LNCaP clone FGC (cell line): ENCODE results near the gene PWP1.
A peak's percentile ranks its signal among the peaks of the same experiment; 100 is the strongest.

Experiments
- DNase-seq: peaks from one replicate; pipeline ENCODE4 v3.0.0-alpha.2; 2011; ENCODE audit warnings: low read depth
- H3K4me3 ChIP-seq: 2 replicates; pipeline ENCODE4 v1.5.1; 2011; ENCODE audit warnings: mild to moderate bottlenecking, low read depth, low read length, control low read depth
- TF ChIP-seq, protein P1 (sequence below): IDR thresholded peaks from 2 replicates; pipeline ENCODE4 v1.5.1; 2012; ENCODE audit warnings: mild to moderate bottlenecking; ENCODE audit not compliant: control insufficient read depth, insufficient read depth; ENCODE audit errors: extremely low read depth

The PWP1 gene

DNA sequence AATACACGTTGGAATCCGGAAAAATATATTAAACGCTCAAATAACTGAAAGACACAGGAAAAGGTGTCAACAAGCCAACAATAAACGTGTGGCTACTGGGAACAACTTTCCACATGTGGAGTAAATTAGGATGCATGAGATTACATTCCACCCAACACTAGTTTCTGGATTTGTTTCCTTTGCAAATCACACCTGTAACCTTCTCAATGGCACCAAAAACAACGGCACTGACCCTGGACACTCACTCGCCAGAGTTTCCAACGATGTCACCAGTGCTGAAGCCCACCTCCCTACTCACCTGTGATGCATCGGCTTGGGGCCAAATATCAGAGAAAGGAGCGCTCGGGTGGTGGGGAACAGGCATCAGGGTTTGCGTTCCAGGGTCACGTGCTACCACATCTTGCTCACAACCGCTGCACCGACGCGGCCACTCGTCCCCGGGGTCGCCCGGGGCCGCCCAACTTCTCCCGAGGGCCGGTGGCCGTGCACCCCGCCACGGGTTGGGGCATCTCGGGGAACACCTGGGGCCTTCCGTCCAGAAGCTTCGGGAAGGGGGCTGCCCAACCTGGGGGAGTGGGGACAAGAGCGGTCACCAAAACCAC, 74.7 kb downstream of the PWP1 start:
- H3K4me3 ChIP-seq, result peak overlapping the region; percentile 94
- DNase-seq, result no peak
- TF ChIP-seq, protein P1, sequence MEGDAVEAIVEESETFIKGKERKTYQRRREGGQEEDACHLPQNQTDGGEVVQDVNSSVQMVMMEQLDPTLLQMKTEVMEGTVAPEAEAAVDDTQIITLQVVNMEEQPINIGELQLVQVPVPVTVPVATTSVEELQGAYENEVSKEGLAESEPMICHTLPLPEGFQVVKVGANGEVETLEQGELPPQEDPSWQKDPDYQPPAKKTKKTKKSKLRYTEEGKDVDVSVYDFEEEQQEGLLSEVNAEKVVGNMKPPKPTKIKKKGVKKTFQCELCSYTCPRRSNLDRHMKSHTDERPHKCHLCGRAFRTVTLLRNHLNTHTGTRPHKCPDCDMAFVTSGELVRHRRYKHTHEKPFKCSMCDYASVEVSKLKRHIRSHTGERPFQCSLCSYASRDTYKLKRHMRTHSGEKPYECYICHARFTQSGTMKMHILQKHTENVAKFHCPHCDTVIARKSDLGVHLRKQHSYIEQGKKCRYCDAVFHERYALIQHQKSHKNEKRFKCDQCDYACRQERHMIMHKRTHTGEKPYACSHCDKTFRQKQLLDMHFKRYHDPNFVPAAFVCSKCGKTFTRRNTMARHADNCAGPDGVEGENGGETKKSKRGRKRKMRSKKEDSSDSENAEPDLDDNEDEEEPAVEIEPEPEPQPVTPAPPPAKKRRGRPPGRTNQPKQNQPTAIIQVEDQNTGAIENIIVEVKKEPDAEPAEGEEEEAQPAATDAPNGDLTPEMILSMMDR, result no peak

DNA sequence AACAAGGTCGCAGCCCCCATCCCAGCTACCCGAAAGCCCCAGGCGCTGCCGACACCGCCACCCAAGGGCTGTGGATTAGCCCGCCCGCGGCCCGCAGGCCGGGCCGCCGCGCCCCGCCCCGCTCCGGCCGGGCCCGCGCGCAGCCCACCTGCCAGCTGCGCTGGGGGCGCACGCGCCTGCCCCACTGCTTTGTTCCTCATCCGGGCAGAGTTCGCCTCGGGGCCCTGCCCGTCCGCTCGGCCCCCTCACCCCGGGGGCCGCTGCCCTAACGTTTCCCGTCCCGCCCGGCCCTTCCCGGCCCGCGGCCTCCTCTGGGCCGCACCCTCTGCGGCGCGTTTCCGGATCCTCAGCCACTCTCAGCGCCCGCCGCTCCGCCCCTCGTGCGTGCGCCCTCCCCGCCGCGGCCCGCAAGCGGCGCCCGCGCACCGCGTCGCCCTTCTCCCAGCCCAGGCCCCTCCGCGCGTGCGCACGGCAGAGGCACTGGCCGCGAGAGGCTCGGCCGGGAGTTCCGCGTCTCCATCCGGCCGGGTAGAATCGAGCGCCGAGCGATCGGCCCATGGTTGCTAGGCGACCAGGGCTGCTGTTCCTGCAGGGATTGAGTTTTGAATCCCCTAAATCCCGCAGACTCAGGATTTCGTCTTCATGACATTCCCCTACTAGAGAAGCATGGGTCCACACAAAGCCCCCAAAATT, 75.4 kb downstream of the PWP1 start, which contains the start of gene PRDM4:
PRDM4 (minus strand) TSS at position 329 of the 693 bp plus-strand sequence. CDS start 622 bp downstream, outside the sequence.
- peak within 1 kb of the TSS; percentile 94 for H3K4me3 ChIP-seq
- DNase-seq, result peak; percentile 65
- TF ChIP-seq, protein P1, result peak; percentile 89

DNA sequence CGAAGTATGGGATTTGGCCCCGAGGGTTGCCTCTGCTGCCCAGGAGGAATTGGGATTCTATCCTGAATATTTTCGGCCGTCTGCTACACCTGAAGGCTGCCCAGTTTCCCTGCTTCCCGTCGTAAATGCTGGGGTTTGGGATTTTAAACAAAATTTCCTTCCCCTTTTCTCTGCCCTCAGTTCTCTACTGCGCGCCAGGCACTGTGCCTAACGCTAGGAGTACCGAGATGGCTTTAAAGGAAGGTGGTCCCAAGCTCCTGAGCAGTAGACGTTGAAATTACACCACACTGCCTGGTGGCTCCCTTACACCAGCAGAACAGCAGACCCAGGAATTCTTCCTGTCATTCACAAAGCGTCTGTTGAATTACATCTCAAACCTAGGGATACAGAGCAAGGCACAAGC, 75.9 kb downstream of the PWP1 start:
- H3K4me3 ChIP-seq, result peak overlapping the region; percentile 50
- DNase-seq, result no peak
- TF ChIP-seq, protein P1, result no peak
